Loucy (cell line): ENCODE results near the gene AGRN.

Experiments
- H2AFZ ChIP-seq: fragments of 200-600 bp; sonication (generic); 2 replicates; pipeline ENCODE4 v1.6.0; 2016; ENCODE audit warnings: antibody characterized with exemption, mild to moderate bottlenecking, low read length, moderate library complexity
- H3F3A ChIP-seq: fragments of 200-600 bp; 2 replicates; pipeline ENCODE4 v1.6.0; 2016; ENCODE audit warnings: antibody characterized with exemption, low read depth, mild to moderate bottlenecking
- H3K27me3 ChIP-seq: fragments of 200-600 bp; sonication (generic); 2 replicates; pipeline ENCODE4 v1.6.1; 2014; ENCODE audit warnings: low read length, mild to moderate bottlenecking; ENCODE audit not compliant: insufficient read depth, poor library complexity, severe bottlenecking
- H3K36me3 ChIP-seq: fragments of 200-600 bp; sonication (generic); 2 replicates; pipeline ENCODE4 v1.6.1; 2016; ENCODE audit warnings: low read length; ENCODE audit not compliant: insufficient read depth
- H3K4me1 ChIP-seq: fragments of 200-600 bp; sonication (generic); 2 replicates; pipeline ENCODE4 v1.5.1; 2014; ENCODE audit warnings: low read length, mild to moderate bottlenecking; ENCODE audit not compliant: insufficient read depth, poor library complexity, severe bottlenecking
- H3K4me2 ChIP-seq: fragments of 200-600 bp; sonication (generic); 2 replicates; pipeline ENCODE4 v1.6.0; 2014; ENCODE audit warnings: antibody characterized with exemption, low read length, low read depth, mild to moderate bottlenecking; ENCODE audit not compliant: poor library complexity, severe bottlenecking
- H3K4me3 ChIP-seq: fragments of 200-600 bp; sonication (generic); 2 replicates; pipeline ENCODE4 v1.5.1; 2014; ENCODE audit warnings: low read length, mild to moderate bottlenecking, mixed read lengths; ENCODE audit not compliant: poor library complexity, severe bottlenecking
- H3K79me2 ChIP-seq: fragments of 200-600 bp; sonication (generic); 2 replicates; pipeline ENCODE4 v1.6.1; 2014; ENCODE audit warnings: low read length; ENCODE audit not compliant: insufficient read depth
- H3K9ac ChIP-seq: fragments of 200-600 bp; sonication (generic); 2 replicates; pipeline ENCODE4 v1.6.0; 2014; ENCODE audit warnings: mild to moderate bottlenecking, low read depth, low read length, moderate library complexity; ENCODE audit not compliant: poor library complexity, severe bottlenecking
- H3K9me2 ChIP-seq: fragments of 200-600 bp; sonication (generic); replicated peaks from 2 replicates; pipeline ENCODE4 v1.6.1; 2016; ENCODE audit warnings: low read depth, low read length, mixed read lengths
- H3K9me3 ChIP-seq: fragments of 200-600 bp; sonication (generic); 2 replicates; pipeline ENCODE4 v1.6.1; 2014; ENCODE audit warnings: mild to moderate bottlenecking, antibody characterized with exemption, low read length, low read depth; ENCODE audit not compliant: insufficient read depth
- H4K20me1 ChIP-seq: fragments of 200-600 bp; sonication (generic); 2 replicates; pipeline ENCODE4 v1.6.0; 2014; ENCODE audit warnings: antibody characterized with exemption, low read length, mild to moderate bottlenecking; ENCODE audit not compliant: insufficient read depth, poor library complexity, severe bottlenecking
- CTCF ChIP-seq: fragments of 200-600 bp; sonication (generic); conservative IDR thresholded peaks from 2 replicates; pipeline ENCODE4 v1.5.1; 2014; ENCODE audit warnings: mild to moderate bottlenecking, antibody characterized with exemption, low read length
- EZH2phosphoT487 ChIP-seq: fragments of 200-600 bp; IDR thresholded peaks from 2 replicates; pipeline ENCODE4 v1.6.1; 2018; ENCODE audit warnings: antibody characterized with exemption, mild to moderate bottlenecking, moderate library complexity, borderline replicate concordance

The AGRN gene

GRCh38 chr1:1033731-1034438, 14.0 kb downstream of the AGRN start:
- no peak overlapping the region for H3K9ac ChIP-seq
- no peak overlapping the region for H3K4me3 ChIP-seq
- H3K36me3 ChIP-seq, result no peaks in the 10 kb centered on the region
- TF ChIP-seq EZH2phosphoT487 (no peak), CTCF (no peak)
- no peaks in the 10 kb centered on the region for H3K4me1 ChIP-seq
- no peak overlapping the region for H2AFZ ChIP-seq
- H3K4me2 ChIP-seq, result no peak overlapping the region
- no peaks in the 10 kb centered on the region for H3F3A ChIP-seq
- H3K9me3 ChIP-seq, result no peaks in the 10 kb centered on the region
- no peaks in the 10 kb centered on the region for H3K9me2 ChIP-seq
- no peaks in the 10 kb centered on the region for H3K79me2 ChIP-seq
- H3K27me3 ChIP-seq, result no peaks in the 10 kb centered on the region
- no peaks in the 10 kb centered on the region for H4K20me1 ChIP-seq

- Histone ChIP-seq H3F3A (no peaks in the 10 kb centered on the region), H3K9ac (no peak overlapping the region), H3K79me2 (no peaks in the 10 kb centered on the region), H4K20me1 (no peaks in the 10 kb centered on the region), H3K36me3 (no peaks in the 10 kb centered on the region), H3K4me2 (no peak overlapping the region), H3K4me1 (peaks cover under 1% of the 10 kb centered on the region), H3K9me2 (no peaks in the 10 kb centered on the region), H3K4me3 (no peak overlapping the region), H3K27me3 (no peaks in the 10 kb centered on the region), H2AFZ (no peak overlapping the region), H3K9me3 (no peaks in the 10 kb centered on the region)
- no peak for TF ChIP-seq EZH2phosphoT487
- no peak for TF ChIP-seq CTCF
Measured at GRCh38 chr1:1034439-1034781, 14.5 kb downstream of the AGRN start.

- Histone ChIP-seq H3K79me2 (no peaks in the 10 kb centered on the region), H3K9me2 (no peaks in the 10 kb centered on the region), H3K27me3 (no peaks in the 10 kb centered on the region), H2AFZ (no peak overlapping the region), H3K36me3 (no peaks in the 10 kb centered on the region), H4K20me1 (no peaks in the 10 kb centered on the region), H3K4me3 (no peak overlapping the region), H3K4me2 (no peak overlapping the region), H3K9ac (no peak overlapping the region), H3F3A (no peaks in the 10 kb centered on the region), H3K4me1 (peaks cover 11% of the 10 kb centered on the region), H3K9me3 (no peaks in the 10 kb centered on the region)
- TF ChIP-seq CTCF (no peak), EZH2phosphoT487 (no peak)
Measured at GRCh38 chr1:1035291-1035943, 15.5 kb downstream of the AGRN start.
